ENCODE data around the gene SNX13. TPM values are rescaled to one million over a fixed set of nuclear protein-coding genes. Genes with fewer than 3 reads are reported as not detected.
A peak's percentile ranks its signal among the peaks of the same experiment; 100 is the strongest.

The SNX13 gene
- total RNA-seq, 4 donors from 2014 or later: 15.9 to 39.9 (median 35.1) TPM

DNA sequence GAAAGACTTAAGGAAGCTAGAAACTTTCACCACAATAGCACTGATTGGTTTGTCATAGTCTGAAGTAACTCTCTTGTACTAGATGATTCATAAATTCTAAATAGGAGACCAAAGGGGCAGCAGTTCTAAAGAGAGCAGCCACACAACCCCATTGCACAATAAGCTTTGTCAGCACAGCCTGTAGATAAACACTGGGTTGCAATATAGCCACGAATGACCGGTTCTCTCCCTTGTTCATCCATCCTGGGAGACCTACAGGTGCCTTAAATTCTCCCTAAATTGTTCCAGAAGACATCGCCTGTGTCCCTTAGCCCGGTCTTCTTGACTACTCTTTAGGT lies 167.0 kb downstream of the SNX13 start:
- DNase-seq: no peak
- Histone ChIP-seq H3K9me3 (no peaks in the 10 kb centered on the region), H3K36me3 (no peaks in the 10 kb centered on the region), H3K27ac (no peak overlapping the region), H3K4me1 (peaks cover 0 to 30% (median 12%) of the 10 kb centered on the region in 3 donors), H3K4me3 (no peak overlapping the region), H3K27me3 (no peaks in the 10 kb centered on the region)
- intact Hi-C loops (cut with DNase I): no loop called here
- WGBS, 2 donors: 53 to 74% methylated on average over 4 of the region's 4 CpGs
- no peak for TF ChIP-seq POLR2A (IDR thresholded peaks at IDR 0.05)
- TF ChIP-seq, protein P1, sequence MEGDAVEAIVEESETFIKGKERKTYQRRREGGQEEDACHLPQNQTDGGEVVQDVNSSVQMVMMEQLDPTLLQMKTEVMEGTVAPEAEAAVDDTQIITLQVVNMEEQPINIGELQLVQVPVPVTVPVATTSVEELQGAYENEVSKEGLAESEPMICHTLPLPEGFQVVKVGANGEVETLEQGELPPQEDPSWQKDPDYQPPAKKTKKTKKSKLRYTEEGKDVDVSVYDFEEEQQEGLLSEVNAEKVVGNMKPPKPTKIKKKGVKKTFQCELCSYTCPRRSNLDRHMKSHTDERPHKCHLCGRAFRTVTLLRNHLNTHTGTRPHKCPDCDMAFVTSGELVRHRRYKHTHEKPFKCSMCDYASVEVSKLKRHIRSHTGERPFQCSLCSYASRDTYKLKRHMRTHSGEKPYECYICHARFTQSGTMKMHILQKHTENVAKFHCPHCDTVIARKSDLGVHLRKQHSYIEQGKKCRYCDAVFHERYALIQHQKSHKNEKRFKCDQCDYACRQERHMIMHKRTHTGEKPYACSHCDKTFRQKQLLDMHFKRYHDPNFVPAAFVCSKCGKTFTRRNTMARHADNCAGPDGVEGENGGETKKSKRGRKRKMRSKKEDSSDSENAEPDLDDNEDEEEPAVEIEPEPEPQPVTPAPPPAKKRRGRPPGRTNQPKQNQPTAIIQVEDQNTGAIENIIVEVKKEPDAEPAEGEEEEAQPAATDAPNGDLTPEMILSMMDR (IDR thresholded peaks at IDR 0.05): no peak

DNA sequence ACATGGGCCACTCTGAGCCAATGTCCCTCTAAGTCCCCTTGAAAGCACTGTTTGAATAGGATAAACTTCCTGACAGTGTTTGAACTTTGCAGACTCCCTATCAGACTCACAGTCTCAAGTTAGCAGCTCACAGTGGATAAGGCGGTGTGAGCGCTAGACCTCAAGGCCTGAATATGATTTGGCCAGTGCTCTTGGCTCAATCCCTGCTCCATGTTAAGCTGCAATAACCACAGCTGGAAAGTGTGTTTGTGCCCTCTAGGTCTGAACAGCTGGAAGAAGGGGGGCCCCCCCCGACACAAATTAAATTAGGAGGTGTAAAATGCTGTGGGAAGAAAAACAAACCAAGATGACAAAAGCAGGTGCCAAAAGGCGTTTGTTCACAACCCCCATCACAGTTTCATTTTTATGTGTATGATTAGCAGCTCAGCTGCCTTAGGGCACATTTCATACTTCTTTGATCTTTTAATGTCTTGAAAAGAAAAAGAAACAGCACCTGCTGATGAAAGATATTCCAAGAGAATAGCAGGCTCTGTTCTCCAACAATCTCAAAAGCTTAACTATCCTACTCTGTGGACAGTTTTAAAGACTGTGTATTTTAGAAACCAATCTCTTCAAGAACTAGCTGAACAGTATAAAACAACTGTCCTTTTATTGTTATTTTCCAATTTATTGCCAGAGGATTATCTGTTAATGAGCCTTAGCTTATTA lies 167.6 kb downstream of the SNX13 start:
- no peaks in the 10 kb centered on the region for H3K9me3 ChIP-seq
- intact Hi-C loops (cut with DNase I): no loop called here
- H3K27me3 ChIP-seq: no peaks in the 10 kb centered on the region
- no peak overlapping the region for H3K4me3 ChIP-seq
- H3K4me1 ChIP-seq: peaks cover 0 to 30% (median 12%) of the 10 kb centered on the region in 3 donors
- H3K36me3 ChIP-seq: no peaks in the 10 kb centered on the region
- 18 to 37% methylated on average over 3 to 4 of the region's 4 CpGs for whole genome bisulfite sequencing, 2 donors
- no peak for TF ChIP-seq POLR2A (IDR thresholded peaks at IDR 0.05)
- TF ChIP-seq, protein P1 (IDR thresholded peaks at IDR 0.05): no peak
- no peak for DNase-seq
- H3K27ac ChIP-seq: no peak overlapping the region

DNA sequence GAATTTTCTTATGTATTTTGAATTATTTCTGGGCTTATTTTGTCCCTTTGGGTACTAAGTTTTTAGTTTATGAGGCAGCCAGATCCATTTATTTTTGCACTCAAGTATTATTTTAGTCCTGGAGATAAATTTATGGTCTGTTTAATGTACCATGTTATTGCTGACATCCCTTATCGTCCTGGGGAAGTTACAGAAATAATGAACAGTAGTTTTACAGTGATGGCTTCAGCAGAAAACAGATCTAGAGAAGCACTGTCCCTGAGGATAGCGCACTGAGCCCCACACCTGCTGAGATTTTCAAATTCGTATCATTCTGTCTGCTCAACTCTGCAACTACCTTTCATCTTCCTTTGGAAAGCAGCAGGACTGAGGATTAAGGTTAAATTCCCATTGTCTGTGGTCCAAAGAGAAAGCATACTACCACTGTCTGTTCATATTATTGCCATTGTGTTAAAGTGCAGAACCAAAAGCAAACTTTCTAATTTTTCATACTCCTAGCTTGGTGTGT lies 168.3 kb downstream of the SNX13 start:
- H3K27ac ChIP-seq: no peak overlapping the region
- H3K4me1 ChIP-seq: peaks cover 0 to 30% (median 12%) of the 10 kb centered on the region in 3 donors
- TF ChIP-seq POLR2A (IDR thresholded peaks at IDR 0.05): no peak
- TF ChIP-seq, protein P1 (IDR thresholded peaks at IDR 0.05): no peak
- intact Hi-C loops (cut with DNase I): no loop called here
- H3K9me3 ChIP-seq: no peaks in the 10 kb centered on the region
- no peaks in the 10 kb centered on the region for H3K27me3 ChIP-seq
- 63 to 81% methylated on average over 3 of the region's 3 CpGs for WGBS, 2 donors
- no peak overlapping the region for H3K4me3 ChIP-seq
- H3K36me3 ChIP-seq: no peaks in the 10 kb centered on the region
- DNase-seq: no peak

DNA sequence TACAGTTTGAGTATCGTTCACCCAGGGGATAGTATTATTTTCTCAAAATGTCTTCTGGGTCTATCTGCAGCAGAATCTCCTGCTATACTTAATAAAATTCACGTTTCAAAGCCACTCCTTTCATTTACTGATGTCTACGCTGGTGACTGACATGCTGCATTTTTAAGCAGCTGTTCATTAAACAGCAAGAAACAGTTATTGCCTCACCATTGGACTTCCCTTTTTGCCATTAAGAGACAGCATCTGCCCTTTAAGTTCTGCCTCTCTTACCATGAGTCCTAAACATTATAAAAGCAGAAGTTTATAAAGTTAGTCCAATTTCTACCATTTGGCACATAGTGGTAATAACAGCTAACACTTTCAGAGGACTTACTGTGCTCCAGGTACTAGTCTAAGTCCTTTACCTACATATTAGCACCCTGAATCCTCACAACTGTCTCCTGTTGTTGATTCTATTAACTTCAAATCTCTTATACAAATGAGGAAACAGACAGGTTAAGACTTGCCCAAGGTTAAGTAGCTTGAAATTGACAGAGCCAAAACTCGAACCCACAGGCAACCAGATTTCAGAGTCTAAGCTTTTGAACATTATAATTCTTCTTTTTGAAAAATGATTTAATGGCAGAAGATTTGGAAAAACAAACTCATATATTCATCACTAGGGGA lies 169.5 kb downstream of the SNX13 start:
- no peaks in the 10 kb centered on the region for H3K9me3 ChIP-seq
- no peaks in the 10 kb centered on the region for H3K36me3 ChIP-seq
- no peaks in the 10 kb centered on the region for H3K27me3 ChIP-seq
- intact Hi-C loops (cut with DNase I): no loop called here
- no peak overlapping the region for H3K27ac ChIP-seq
- 38 to 59% methylated on average over 4 of the region's 4 CpGs for WGBS, 2 donors
- H3K4me3 ChIP-seq: no peak overlapping the region
- TF ChIP-seq POLR2A (IDR thresholded peaks at IDR 0.05): no peak
- H3K4me1 ChIP-seq: peaks cover 0 to 30% (median 12%) of the 10 kb centered on the region in 3 donors
- no peak for DNase-seq

DNA sequence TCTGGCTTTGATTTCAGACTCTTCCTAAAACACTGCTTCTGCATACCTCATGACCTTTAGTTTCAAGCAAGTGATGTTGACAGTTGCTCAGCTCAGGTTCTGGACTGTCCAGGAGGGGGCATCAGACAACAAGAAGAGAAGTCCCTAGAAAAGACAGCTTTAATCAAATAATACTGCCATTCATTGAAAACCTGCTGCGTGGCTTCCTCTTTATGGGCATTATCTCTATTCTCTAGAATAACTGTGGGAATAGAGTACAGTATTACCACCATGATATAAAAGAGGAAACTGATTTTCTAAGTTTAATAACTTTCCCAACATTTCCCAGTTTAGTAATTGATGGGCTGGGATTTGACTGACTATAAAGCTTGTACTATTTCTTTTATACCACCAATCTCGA lies 170.4 kb downstream of the SNX13 start:
- Histone ChIP-seq H3K4me3 (no peak overlapping the region), H3K36me3 (no peaks in the 10 kb centered on the region), H3K9me3 (no peaks in the 10 kb centered on the region), H3K27me3 (no peaks in the 10 kb centered on the region), H3K4me1 (peaks cover 0 to 30% (median 12%) of the 10 kb centered on the region in 3 donors), H3K27ac (no peak overlapping the region)
- WGBS, 2 donors: 28 to 38% methylated on average over 2 of the region's 2 CpGs
- no peak for TF ChIP-seq POLR2A (IDR thresholded peaks at IDR 0.05)
- TF ChIP-seq, protein P1 (IDR thresholded peaks at IDR 0.05): peak; percentile 13 to 66 (median 60)
- intact Hi-C loops (cut with DNase I): no loop called here
- no peak for DNase-seq

All from esophagus squamous epithelium (tissue), 5 donors.